IgD-negative memory B cell (primary cell): ENCODE data around the gene TRIM73. TPM values are rescaled to one million over a fixed set of nuclear protein-coding genes. Genes with fewer than 3 reads are reported as not detected.
"Not testable (repeated sequence)": the region's sequence is repeated elsewhere in the genome, so short reads cannot be mapped to it uniquely, and the experiment has no call there.

Experiments used
- H3K27ac Mint-ChIP-seq, 3 donors: one replicate each; pipeline ENCODE4 v1.8.0; 2020 to 2022; ENCODE audit warnings: mild to moderate bottlenecking in 3 of 3, mixed read lengths in 3 of 3, moderate library complexity in 1 of 3
- H3K27me3 Mint-ChIP-seq: one replicate; pipeline ENCODE4 v1.8.0; 2021; ENCODE audit warnings: mixed read lengths
- H3K36me3 Mint-ChIP-seq: one replicate; pipeline ENCODE4 v1.8.0; 2020; ENCODE audit warnings: mild to moderate bottlenecking, mixed read lengths
- H3K4me1 Mint-ChIP-seq, 3 donors: one replicate each; pipeline ENCODE4 v1.8.0; 2020 to 2022; ENCODE audit warnings: mixed read lengths in 3 of 3, mild to moderate bottlenecking in 1 of 3
- H3K4me3 Mint-ChIP-seq, 4 donors: one replicate each; pipeline ENCODE4 v1.8.0; 2020 to 2022; ENCODE audit warnings: mild to moderate bottlenecking in 4 of 4, mixed read lengths in 4 of 4, moderate library complexity in 3 of 4
- H3K9me3 Mint-ChIP-seq, 3 donors: one replicate each; pipeline ENCODE4 v1.8.0; 2020 to 2021; ENCODE audit warnings: mixed read lengths in 3 of 3, mild to moderate bottlenecking in 1 of 3
- polyA plus RNA-seq: library from polyadenylated mRNA; unstranded; fragments of 300-500 nt; fragmentation: Illumina TruSeq; gene quantifications from one replicate; pipeline ENCODE4 v1.2.3, GENCODE V29; 2021

TRIM73 gene
- polyA plus RNA-seq, 1 donor from 2014 or later: 2.6 TPM

- Mint-ChIP-seq H3K4me3 (peak overlapping the region in 3 of 4 donors; percentile 49 to 86 (median 77)), H3K27ac (peak overlapping the region in 1 of 3 donors; percentile 77)
- H3K4me1 Mint-ChIP-seq, H3K9me3 Mint-ChIP-seq, H3K27me3 Mint-ChIP-seq, H3K36me3 Mint-ChIP-seq: not testable (repeated sequence)
Measured at GRCh38 chr7:75409880-75410822, 14.7 kb downstream of the TRIM73 start.

DNA sequence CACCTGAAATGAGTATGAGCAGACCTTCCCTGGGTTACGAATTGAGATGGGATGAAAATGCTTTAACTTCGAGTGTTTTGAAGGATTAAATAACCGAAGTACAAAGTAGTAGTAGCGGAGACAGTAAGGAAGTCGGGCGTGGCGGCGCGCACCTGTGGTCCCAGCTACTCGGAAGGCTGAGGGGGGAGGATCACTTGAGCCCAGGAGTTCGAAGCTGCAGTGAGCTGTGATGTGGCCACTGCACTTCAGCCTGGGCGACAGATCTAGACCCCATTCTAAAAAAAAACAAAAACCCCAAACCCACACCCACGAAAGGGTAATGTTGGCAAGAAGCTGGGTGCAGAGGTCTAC, 15.4 kb downstream of the TRIM73 start:
- H3K9me3 Mint-ChIP-seq, H3K4me1 Mint-ChIP-seq: not testable (repeated sequence)

GRCh38 chr7:75414204-75414603, 18.8 kb downstream of the TRIM73 start:
- H3K27me3 Mint-ChIP-seq: not testable (repeated sequence)

More for the DNA sequence above, 15.4 kb downstream of the TRIM73 start:
- H3K27ac Mint-ChIP-seq, H3K36me3 Mint-ChIP-seq, H3K4me3 Mint-ChIP-seq, H3K27me3 Mint-ChIP-seq: not testable (repeated sequence)

DNA sequence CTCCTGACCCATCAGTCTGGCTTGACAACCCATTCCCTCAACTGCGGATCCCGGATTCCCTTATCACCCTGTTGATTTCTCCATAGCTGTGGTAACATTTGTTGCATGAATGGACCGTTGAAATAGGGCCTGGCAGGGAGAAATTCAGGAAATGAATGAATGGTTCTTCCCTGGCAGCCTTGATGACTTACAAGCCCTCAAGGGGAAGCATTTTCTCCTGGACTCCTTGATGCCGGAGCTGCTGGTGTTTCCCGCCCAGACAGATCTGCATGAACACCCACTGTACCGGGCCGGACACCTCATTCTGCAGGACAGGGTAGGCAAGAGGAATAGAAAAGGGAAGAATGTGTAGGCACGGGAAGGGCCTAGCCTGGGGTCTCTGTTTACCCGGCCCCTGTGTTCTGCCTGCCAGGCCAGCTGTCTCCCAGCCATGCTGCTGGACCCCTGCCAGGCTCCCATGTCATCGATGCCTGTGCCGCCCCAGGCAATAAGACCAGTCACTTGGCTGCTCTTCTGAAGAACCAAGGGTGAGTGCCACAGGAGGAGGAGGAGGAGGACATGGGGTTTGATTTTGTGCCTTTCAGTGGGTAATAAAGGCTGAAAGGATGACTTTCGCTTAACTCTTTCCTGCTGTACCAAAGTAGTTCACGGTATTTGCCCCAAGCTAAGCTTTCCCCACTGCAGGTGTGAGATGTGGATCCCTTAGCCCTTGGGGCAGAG, 19.4 kb downstream of the TRIM73 start:
- peak overlapping the region in 1 of 3 donors; percentile 77 for H3K27ac Mint-ChIP-seq
- H3K4me1 Mint-ChIP-seq, H3K9me3 Mint-ChIP-seq, H3K27me3 Mint-ChIP-seq, H3K4me3 Mint-ChIP-seq, H3K36me3 Mint-ChIP-seq: not testable (repeated sequence)

More at GRCh38 chr7:75414204-75414603, 18.8 kb downstream of the TRIM73 start:
- not testable (repeated sequence) for H3K36me3 Mint-ChIP-seq, H3K4me3 Mint-ChIP-seq, H3K4me1 Mint-ChIP-seq, H3K27ac Mint-ChIP-seq, H3K9me3 Mint-ChIP-seq

GRCh38 chr7:75415428-75415817, 20.0 kb downstream of the TRIM73 start:
- H3K27ac Mint-ChIP-seq: peak overlapping the region in 1 of 3 donors; percentile 77
- H3K4me3 Mint-ChIP-seq, H3K27me3 Mint-ChIP-seq, H3K9me3 Mint-ChIP-seq, H3K4me1 Mint-ChIP-seq, H3K36me3 Mint-ChIP-seq: not testable (repeated sequence)

DNA sequence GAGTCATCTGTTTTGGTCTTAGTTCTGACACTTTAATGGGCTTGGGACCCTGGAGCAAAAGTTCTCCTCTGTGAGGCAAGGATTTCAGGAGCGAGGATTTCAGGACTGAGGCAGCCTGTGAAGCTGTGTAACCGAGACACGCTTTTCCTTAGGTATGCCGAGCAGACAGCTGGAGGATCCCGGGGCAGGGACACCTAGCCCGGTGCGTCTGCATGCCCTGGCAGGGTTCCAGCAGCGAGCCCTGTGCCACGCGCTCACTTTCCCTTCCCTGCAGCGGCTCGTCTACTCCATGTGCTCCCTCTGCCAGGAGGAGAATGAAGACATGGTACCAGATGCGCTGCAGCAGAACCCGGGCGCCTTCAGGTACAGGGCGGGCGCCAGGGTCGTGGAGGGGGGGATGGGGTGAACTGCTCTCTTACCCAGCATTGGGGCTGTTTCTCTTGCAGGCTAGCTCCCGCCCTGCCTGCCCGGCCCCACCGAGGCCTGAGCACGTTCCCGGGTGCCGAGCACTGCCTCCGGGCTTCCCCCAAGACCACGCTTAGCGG, 20.5 kb downstream of the TRIM73 start:
- H3K4me3 Mint-ChIP-seq, H3K9me3 Mint-ChIP-seq, H3K36me3 Mint-ChIP-seq, H3K4me1 Mint-ChIP-seq, H3K27me3 Mint-ChIP-seq: not testable (repeated sequence)
- H3K27ac Mint-ChIP-seq: peak overlapping the region in 1 of 3 donors; percentile 77

GRCh38 chr7:75416787-75417186, 21.4 kb downstream of the TRIM73 start:
- H3K27me3 Mint-ChIP-seq, H3K9me3 Mint-ChIP-seq, H3K27ac Mint-ChIP-seq, H3K4me3 Mint-ChIP-seq, H3K4me1 Mint-ChIP-seq, H3K36me3 Mint-ChIP-seq: not testable (repeated sequence)

DNA sequence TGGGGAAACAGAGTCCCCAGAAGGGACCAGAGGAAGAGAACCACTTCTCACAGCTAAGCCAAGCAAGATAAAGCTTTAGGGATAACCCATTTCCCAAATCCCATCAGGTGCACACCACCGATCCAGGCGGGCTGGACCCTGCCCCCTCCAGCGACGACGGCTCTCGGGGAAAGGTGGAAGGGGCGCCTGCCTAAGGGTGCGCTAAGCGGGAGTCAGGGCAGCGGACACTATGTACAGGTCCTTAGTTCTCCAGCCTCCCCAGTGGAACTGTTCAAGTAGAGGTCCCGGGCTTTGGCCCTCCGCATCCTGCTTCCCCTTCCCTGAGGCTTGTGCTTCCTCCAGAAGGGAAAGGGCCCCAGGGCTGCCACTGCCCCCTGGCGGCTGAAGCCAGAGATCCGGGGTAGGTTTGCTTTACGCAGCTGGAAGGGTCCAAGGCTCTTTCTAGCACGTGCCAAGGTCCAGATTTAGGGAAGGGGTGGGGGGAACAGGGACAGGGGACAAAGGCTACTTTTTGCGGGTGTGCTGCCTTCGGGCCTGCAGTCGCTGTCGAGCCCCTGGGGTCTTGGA, 22.9 kb downstream of the TRIM73 start:
- H3K27ac Mint-ChIP-seq, H3K4me3 Mint-ChIP-seq: not testable (repeated sequence)

GRCh38 chr7:75419210-75419609, 23.8 kb downstream of the TRIM73 start:
- H3K9me3 Mint-ChIP-seq, H3K27ac Mint-ChIP-seq, H3K36me3 Mint-ChIP-seq, H3K27me3 Mint-ChIP-seq, H3K4me3 Mint-ChIP-seq, H3K4me1 Mint-ChIP-seq: not testable (repeated sequence)

More for the DNA sequence above, 22.9 kb downstream of the TRIM73 start:
- not testable (repeated sequence) for H3K4me1 Mint-ChIP-seq, H3K9me3 Mint-ChIP-seq, H3K27me3 Mint-ChIP-seq, H3K36me3 Mint-ChIP-seq

DNA sequence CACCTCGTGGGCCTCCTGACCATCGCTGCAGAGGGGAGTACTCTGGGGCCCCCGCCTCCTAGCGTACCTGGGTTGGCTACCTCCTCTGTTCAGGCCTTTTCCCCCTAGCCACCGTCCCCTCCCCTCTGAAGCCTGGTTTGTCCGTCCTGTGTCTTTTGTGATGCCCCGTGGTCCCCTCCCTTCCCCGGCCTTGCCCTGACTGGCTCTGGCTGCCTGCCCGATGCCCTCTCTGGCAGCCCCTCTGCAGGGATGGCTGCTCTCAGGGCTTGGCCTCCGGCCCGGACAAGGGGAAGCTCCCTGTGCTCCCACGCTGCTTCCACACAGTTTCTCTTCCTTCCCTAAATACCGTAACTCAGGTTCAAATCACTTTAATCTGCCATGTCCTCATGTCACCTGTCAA, 24.3 kb downstream of the TRIM73 start:
- H3K4me3 Mint-ChIP-seq, H3K27me3 Mint-ChIP-seq, H3K27ac Mint-ChIP-seq, H3K4me1 Mint-ChIP-seq, H3K36me3 Mint-ChIP-seq, H3K9me3 Mint-ChIP-seq: not testable (repeated sequence)

- H3K4me3 Mint-ChIP-seq, H3K36me3 Mint-ChIP-seq: not testable (repeated sequence)
- H3K27ac Mint-ChIP-seq: peak overlapping the region in 2 of 3 donors; percentile 48 to 81
Measured at GRCh38 chr7:75420152-75420551, 24.7 kb downstream of the TRIM73 start.

DNA sequence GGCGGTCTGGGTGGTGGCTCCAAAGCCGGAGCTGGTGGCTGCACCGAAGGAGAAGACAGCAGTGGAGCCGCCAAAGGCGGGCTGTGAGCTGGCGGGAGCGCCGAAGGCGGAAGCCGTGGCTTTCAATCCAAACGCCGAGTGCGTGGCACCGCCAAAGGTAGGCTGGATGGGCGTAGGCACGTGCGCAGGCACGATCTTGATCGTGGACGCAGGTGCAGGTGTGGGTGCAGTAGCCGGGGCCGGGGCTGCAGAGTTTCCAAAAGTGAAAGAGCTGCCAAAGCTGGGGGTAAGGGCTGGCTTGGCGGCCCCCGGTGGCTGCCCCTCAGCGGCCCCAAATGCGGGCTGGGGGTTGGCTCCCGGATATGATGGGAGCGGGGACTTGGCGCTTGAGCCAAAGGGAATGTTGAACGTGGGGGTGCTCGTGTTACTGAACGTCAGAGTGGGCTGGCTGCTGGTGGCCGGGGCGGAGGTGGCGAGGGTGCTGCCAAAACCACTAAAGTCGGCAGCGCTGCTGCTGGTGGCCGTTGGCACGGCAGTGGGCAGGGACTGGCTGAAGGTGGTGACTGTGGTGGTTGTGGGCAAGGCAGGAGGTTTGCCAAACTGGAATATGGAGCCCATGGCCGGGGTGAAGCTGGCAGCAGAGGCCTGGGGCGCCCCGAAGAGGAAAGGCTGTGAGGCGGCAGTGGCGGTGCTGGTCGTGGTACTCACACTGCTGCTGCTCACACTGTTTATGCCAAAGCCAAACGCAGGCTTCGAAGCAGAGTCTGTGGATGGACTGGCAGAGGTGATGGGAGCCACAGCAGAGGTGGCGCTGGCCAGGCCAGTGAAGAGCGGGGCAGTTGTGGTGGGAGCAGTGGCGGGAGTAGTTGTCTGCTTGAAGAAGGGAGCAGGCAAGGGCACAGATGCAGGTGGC, 26.6 kb downstream of the TRIM73 start:
- H3K36me3 Mint-ChIP-seq, H3K4me3 Mint-ChIP-seq, H3K27ac Mint-ChIP-seq, H3K27me3 Mint-ChIP-seq, H3K9me3 Mint-ChIP-seq, H3K4me1 Mint-ChIP-seq: not testable (repeated sequence)

More at GRCh38 chr7:75420152-75420551, 24.7 kb downstream of the TRIM73 start:
- H3K4me1 Mint-ChIP-seq, H3K9me3 Mint-ChIP-seq, H3K27me3 Mint-ChIP-seq: not testable (repeated sequence)

GRCh38 chr7:75423481-75423880, 28.1 kb downstream of the TRIM73 start:
- H3K9me3 Mint-ChIP-seq, H3K4me3 Mint-ChIP-seq, H3K4me1 Mint-ChIP-seq, H3K27me3 Mint-ChIP-seq, H3K36me3 Mint-ChIP-seq, H3K27ac Mint-ChIP-seq: not testable (repeated sequence)

DNA sequence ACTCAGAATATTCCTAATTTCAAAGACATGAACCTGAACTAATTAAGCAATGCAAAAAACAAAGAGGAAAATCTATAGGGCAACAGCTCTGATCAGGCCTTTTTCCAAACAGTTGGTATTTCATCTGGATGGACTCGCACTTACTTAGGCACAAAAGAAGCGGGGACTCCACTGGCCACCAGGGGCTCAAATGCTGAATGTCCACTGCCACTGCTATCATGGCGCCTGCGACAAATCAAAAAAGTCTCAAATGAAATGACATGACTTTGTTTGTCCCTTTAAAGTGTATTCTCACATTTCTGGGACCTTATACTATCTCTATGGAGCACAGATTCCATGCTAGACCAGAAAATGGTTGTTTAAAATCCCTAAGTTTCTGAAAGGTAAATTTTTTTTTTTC, 43.6 kb downstream of the TRIM73 start:
- H3K27ac Mint-ChIP-seq: peak overlapping the region in 1 of 3 donors; percentile 56
- not testable (repeated sequence) for H3K27me3 Mint-ChIP-seq, H3K36me3 Mint-ChIP-seq, H3K9me3 Mint-ChIP-seq
- H3K4me1 Mint-ChIP-seq: peaks cover 0 to 13% (median 4%) of the 10 kb centered on the region in 3 donors
- H3K4me3 Mint-ChIP-seq: peak overlapping the region in 1 of 4 donors; percentile 57

GRCh38 chr7:75442101-75442464, 46.7 kb downstream of the TRIM73 start:
- not testable (repeated sequence) for H3K9me3 Mint-ChIP-seq, H3K27me3 Mint-ChIP-seq, H3K36me3 Mint-ChIP-seq, H3K4me1 Mint-ChIP-seq
- peak overlapping the region; percentile 79 to 91 (median 83) for H3K4me3 Mint-ChIP-seq
- H3K27ac Mint-ChIP-seq: peak overlapping the region in 1 of 3 donors; percentile 80
